HFF-Myc (cell line): ENCODE measurements around the gene VGF.
"Not testable (repeated sequence)": the region's sequence is repeated elsewhere in the genome, so short reads cannot be mapped to it uniquely, and the experiment has no call there.

Source experiments
- DNase-seq: peaks from one replicate; pipeline ENCODE4 v3.0.0-alpha.2; 2011; ENCODE audit warnings: low read depth; ENCODE audit errors: extremely low read depth
- H3K4me3 ChIP-seq: replicated peaks from 2 replicates; pipeline ENCODE4 v1.5.1; 2011; ENCODE audit warnings: low read depth, mild to moderate bottlenecking, control low read depth, low read length
- TF ChIP-seq, protein P1 (sequence below): IDR thresholded peaks from 2 replicates; pipeline ENCODE4 v1.5.1; 2012; ENCODE audit warnings: mild to moderate bottlenecking, low read depth, low read length, control low read depth; ENCODE audit errors: missing control alignments

VGF gene

DNA sequence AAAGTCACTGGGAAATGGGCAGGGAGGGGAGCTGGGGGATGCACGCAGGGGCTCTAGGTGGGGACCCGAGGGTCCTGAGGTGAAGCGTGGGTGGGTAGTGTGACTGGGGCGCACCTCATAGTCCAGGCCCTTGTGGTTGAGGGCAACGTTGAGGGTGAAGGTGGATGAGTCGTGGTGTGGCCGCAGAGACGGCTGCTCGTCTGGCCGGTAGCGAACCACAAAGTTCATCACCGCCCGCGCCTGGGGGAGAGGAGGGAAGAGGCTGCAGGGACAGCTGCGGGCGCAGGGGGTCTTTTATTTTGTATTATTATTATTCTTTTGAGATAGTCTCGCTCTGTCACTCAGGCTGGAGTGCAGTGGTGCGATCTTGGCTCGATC lies 41.3 kb upstream of the VGF start:
- no peak overlapping the region for H3K4me3 ChIP-seq
- TF ChIP-seq, protein P1, sequence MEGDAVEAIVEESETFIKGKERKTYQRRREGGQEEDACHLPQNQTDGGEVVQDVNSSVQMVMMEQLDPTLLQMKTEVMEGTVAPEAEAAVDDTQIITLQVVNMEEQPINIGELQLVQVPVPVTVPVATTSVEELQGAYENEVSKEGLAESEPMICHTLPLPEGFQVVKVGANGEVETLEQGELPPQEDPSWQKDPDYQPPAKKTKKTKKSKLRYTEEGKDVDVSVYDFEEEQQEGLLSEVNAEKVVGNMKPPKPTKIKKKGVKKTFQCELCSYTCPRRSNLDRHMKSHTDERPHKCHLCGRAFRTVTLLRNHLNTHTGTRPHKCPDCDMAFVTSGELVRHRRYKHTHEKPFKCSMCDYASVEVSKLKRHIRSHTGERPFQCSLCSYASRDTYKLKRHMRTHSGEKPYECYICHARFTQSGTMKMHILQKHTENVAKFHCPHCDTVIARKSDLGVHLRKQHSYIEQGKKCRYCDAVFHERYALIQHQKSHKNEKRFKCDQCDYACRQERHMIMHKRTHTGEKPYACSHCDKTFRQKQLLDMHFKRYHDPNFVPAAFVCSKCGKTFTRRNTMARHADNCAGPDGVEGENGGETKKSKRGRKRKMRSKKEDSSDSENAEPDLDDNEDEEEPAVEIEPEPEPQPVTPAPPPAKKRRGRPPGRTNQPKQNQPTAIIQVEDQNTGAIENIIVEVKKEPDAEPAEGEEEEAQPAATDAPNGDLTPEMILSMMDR = no peak
- DNase-seq = no peak

DNA sequence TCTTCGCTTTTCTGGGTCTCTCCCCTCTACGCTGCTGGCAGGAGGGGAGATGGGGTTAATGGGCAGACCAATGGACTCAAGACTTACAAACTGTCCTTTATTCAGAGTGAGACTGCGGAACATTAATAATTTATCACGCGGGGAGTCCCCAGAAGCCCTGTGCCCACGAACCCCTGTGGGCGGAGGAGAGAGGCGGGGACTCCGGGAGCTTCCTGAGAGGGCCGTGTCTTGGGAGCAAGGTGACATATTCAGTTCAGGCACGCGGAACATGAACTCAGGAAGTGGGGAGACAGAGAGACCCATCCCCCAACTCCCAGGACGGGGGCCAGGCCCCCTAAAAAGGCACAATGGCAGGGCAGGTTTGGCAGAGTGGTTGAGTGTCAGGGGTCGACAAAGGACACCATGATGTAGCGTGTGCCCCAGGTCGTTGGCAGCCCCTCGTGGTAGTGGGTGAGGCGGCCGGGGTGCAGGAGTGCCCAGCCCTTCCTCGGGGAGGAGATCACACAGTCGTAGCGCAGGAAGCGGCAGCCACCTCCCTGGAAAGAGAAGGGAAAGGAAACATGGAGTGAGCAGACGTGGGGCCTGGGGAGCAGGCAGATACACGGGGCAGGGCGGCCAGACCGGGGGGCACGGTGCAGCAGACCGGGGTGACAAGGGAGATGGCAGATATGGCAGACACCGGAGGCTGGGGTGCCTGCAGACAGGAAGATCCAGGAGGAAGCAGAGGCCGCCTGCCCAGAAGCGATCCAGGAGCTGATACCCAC lies 40.7 kb upstream of the VGF start:
- DNase-seq = no peak
- TF ChIP-seq, protein P1 = no peak
- H3K4me3 ChIP-seq = no peak overlapping the region

DNA sequence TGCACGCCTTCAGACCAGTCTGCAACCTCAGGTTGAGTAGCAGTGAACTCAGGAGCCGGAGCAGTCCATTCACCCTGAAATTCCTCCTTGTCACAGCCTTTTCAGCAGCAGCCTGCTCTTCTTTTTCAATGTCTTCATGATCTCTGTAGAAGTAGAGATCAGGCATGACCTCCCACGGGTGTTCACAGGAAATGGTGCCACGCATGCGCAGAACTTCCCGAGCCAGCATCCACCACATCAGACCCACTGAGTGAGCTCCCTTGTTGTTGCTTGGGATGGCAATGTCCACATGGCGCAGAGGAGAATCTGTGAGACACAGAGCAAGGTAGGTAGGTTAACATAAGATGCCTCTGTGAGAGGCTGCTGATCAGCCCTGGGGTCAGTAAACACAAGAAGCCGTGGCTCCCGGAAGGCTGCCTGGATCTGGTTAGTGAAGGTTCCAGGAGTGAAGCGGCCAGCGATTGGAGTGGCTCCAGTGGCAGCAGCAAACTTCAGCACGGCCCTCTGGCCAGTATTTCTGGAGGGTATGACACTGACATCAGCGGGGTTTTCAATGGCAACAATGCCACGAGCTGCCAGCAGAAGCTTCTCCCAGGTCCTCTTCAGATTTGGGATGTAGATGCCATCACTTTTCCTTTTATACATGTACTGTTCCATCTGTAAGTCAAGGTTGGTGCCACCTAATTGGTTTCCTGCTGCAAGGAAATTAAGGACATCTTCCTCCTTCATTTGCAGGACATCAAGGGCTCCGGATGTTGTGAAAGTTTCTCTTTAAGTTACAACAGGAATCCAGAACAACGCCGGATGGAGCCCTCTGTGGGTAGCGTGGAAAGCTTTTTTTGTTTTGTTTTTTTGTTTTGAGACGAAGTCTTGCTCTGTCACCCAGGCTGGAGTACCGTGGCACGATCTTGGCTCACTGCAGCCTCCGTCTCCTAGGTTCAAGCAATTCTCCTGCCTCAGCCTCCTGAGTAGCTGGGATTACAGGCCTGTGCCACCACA lies 38.7 kb upstream of the VGF start:
- not testable (repeated sequence) for H3K4me3 ChIP-seq, DNase-seq

DNA sequence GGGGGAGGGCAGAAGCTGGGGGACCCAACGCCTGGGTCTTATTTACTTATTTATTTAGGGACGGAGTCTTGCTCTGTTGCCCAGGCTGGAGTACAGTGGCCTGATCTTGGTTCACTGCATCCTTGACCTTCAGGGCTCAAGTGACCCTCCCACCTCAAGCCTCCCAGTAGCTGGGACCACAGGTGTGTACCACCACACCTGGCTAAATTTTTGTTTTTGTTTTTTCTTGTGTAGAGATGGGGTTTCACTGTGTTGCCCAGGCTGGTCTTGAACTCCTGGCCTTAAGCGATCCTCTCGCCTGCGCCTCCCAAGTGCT lies 37.2 kb upstream of the VGF start:
- DNase-seq = no peak
- no peak overlapping the region for H3K4me3 ChIP-seq
- TF ChIP-seq, protein P1 = no peak

DNA sequence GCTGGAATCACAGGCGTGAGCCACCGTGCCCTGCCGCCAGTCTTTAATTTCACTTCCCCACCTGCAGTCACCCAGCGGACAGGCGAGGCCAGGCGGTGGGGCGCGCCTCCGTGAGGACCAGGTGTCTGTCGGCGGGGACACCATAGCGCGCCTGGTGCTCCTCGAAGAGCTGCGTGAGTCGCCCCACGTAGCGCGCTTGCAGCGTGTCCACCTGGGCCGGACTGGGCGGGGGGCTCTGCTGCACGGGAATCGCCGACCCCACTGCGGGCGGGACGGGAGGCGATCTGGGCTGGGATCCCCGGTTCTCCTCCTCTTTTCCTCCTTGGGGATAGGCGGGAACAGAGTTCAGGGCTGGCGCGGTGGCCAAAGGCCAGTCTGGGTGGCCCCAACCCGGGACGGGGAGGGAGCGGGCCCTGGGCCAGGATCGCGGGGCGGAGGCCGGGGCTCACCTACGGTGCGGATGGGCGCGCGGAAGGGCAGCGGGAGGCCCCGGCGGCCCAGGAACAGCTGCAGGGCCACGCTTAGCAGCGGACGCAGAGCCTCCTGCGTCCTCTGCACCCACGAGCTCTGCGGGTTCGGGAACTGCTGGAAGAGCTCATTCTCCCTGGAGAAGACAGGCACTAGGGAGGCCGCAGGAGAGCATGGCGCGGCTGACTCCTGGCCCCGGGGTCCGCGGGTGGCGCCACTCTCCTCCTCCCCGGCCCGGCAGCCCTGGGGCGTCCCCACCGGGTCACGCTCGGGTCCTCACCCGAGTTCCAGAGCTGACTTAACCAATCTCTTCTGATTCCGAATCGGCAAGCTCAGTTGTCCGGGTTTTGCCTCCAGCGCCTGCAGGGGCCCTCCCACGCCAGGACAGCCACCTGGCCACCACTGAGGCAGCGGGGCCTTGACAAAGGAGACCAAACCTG lies 36.6 kb upstream of the VGF start:
- TF ChIP-seq, protein P1 = no peak

DNA sequence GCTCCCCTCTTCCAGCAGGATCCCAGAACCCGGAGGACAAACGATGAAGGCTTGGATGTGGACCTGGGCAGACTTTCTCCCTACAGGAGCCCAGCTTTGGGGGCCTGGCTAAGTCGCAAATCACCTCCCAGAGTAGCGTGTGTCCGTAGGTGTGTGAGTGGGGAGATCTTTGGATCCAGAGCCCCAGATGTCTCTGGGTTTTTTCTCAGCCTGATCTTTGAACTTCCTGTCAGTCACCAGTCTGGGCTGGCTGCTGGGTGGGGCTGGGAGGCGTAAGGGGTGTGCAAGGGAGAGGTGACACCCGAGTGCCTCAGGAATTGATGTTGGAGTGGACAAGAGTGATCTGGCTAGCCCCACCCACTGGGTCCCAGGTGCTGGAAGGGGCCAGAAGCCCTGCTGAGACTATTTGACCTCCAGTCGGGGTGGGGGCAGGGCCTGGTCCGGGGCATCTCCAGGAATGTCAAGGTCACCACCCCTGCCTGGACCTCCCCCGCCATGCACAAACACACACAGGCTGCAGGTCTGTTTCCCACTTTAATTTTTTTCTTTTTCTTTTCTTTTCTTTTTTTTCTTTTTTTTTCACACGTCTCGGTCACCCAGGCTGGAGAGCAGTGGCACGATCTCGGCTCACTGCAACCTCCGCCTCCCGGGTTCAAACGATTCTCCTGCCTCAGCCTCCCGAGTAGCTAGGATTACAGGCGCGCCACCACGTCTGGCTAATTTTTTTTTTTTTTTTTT lies 35.7 kb upstream of the VGF start, which contains the start of gene MOGAT3:
Gene MOGAT3 (minus strand): TSS at position 175 of the 738 bp plus-strand sequence. CDS start 182 bp downstream, outside the sequence.
- TF ChIP-seq, protein P1 = no peak
- no peak for DNase-seq
- no peak within 1 kb of the TSS for H3K4me3 ChIP-seq

More for the DNA sequence above, 36.6 kb upstream of the VGF start:
- no peak for DNase-seq
- H3K4me3 ChIP-seq = no peak overlapping the region
